ENCODE measurements around the gene CLCN5.

GRCh38 chrX:49949961-49950360 lies 27.6 kb downstream of the CLCN5 start:
- TF ChIP-seq EP300 (IDR thresholded peaks at IDR 0.05; ENCODE audit: borderline replicate concordance) (no peak), RAD21 (IDR thresholded peaks at IDR 0.05; ENCODE audit: low read depth) (no peak), ZBTB7A (IDR thresholded peaks at IDR 0.05; ENCODE audit: low read depth) (no peak), REST (IDR thresholded peaks at IDR 0.05; ENCODE audit: low read depth) (no peak), YY1 (IDR thresholded peaks at IDR 0.05; ENCODE audit: low read depth) (no peak)
